GM10266 (cell line): ENCODE data around the gene CDH13.

Experiments used
- DNase-seq: peaks from one replicate; pipeline ENCODE4 v3.0.0; 2012; ENCODE audit errors: extremely low spot score
- TF ChIP-seq, protein P1 (sequence below): IDR thresholded peaks from 2 replicates; pipeline ENCODE4 v1.5.1; 2012; ENCODE audit warnings: mild to moderate bottlenecking, low read depth; ENCODE audit not compliant: control insufficient read depth, insufficient read depth; ENCODE audit errors: missing control alignments

CDH13 gene

DNA sequence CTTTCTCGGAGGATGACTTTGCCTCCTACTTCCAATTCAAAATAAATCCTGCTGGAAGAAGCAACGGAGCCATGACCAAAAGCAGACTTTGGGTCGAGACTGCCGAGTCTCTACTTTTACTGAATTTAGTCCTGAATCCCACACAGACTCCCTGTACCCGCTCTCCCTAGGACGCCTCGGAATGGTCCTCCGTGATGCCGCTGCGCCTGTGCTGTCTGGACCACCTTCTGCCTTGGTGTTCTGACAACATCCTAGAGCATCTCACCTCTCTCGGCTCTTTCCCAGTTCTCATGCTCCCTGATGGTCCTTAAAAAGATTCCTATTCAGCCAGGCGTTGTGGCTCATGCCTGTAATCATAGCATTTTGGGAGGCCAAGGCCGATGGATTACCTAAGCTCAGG is 999.9 kb downstream of the CDH13 start:
- TF ChIP-seq, protein P1, sequence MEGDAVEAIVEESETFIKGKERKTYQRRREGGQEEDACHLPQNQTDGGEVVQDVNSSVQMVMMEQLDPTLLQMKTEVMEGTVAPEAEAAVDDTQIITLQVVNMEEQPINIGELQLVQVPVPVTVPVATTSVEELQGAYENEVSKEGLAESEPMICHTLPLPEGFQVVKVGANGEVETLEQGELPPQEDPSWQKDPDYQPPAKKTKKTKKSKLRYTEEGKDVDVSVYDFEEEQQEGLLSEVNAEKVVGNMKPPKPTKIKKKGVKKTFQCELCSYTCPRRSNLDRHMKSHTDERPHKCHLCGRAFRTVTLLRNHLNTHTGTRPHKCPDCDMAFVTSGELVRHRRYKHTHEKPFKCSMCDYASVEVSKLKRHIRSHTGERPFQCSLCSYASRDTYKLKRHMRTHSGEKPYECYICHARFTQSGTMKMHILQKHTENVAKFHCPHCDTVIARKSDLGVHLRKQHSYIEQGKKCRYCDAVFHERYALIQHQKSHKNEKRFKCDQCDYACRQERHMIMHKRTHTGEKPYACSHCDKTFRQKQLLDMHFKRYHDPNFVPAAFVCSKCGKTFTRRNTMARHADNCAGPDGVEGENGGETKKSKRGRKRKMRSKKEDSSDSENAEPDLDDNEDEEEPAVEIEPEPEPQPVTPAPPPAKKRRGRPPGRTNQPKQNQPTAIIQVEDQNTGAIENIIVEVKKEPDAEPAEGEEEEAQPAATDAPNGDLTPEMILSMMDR, result no peak
- no peak for DNase-seq

DNA sequence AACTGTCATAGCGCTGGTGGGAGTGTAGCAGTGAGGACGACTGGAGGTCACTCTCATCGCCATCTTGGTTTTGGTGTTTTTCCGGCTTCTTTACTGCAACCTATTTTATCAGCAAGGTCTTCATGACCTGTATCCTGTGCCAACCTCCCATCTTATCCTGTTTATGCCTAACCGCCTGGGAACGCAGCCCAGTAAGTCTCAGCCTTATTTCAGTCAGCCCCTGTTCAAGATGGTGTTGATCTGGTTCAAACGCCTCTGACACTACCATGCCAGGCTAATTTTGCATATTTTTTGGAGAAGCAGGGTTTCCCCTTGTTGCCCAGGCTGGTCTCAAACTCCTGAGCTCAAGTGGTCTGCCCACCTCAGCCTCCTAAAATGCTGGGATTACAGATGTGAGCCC is 1001.2 kb downstream of the CDH13 start:
- TF ChIP-seq, protein P1, result no peak
- no peak for DNase-seq

DNA sequence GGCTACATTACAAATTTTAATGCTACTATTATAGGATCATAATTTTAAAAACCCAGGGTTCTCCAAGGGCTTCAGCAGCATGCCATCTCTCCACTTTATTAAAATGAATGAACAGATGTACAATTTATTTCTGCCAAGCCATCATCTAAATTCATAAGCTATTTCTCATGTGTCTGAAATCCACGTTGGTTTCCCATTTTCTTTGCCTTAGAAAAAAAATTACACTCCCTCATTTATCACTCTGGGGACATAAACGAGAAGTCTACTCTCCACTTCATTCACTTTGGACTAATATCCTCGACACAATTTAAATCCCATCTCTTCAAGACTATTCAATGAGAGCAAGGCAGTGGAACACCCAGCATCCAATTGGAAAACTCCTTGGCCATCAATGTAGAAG is 1002.7 kb downstream of the CDH13 start:
- no peak for DNase-seq
- TF ChIP-seq, protein P1, result no peak

DNA sequence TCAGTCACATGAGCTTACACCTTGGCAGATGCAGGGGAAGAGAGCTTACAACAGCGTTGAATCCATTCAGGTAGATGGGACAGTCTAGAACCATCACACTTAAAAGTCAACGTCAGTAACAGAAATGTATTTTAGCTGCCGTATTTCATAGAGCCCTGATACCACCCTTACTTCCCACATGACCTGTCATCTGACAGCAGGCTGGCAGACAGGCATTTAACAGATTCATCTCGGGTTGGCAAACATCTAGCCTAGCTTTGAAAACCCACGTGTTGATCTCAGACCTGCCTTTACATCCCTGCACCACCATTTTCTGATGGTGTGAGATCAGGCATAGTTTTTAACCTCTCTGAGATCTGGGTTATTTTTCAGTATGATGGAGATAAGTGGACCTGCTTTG is 1003.1 kb downstream of the CDH13 start:
- no peak for DNase-seq
- TF ChIP-seq, protein P1, result no peak

DNA sequence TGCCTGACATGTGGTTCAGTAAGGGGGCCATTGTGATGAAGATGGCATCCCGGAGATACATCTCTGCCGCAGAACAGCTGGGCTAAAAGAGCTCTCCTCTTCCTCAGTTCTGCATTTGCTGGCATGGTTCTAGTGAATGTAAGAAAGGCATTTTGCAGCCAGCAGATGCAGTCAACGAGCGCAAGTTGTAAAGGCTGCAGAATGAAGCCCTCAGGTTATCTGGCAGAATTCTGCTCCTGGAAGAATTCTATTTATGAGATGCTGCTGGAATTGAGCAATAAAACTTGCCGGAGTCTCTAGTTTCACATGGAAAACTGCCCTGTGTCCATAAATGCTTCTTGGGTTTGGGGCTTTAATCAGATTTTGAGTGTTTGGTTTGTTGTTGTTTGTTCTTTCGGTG is 1004.2 kb downstream of the CDH13 start:
- DNase-seq, result no peak
- TF ChIP-seq, protein P1, result no peak

DNA sequence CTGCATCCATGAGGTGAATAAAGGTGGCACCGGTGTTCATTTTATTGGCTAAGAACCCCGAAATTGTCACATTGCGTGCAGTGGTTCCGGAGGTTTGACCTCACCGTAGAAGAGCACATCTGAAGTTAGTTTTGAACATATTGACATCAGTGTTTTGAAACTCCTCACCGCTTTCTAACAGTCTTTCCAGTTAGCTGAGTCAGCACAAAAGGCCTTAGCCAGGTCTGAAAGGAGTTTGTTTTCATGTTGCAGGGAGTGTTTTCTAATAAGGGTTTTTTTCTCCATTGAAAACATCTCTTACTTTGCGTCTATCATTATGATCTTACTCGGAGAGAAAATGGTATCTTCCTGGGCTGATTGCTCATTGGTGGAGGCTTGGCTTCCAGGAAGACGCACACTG is 1006.5 kb downstream of the CDH13 start:
- DNase-seq, result no peak
- TF ChIP-seq, protein P1, result no peak

DNA sequence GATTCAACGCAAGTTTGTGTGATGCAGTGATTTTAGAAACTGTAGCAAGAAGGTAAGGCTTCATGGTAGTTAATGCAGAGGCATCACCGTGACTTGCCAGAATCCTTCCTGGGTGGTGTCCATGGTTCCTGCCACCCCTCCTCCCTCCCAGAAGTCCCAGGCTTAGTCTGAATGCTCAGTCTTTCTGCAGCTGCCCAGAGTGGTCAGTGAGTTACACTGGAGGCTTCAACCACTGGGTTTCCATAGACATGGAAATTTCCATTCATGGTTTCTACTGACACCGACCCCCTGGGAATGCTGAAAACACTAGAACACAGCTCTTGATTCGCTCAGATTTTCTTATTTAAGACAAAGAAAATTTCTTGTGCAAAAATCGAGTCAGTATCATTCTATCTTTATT is 1021.6 kb downstream of the CDH13 start:
- no peak for DNase-seq
- TF ChIP-seq, protein P1, result no peak
